HEK293 (cell line): ENCODE measurements around the gene SLC38A6.

Source experiments
- BCL11A ChIP-seq: fragments of 450-650 bp; formaldehyde crosslinking; IDR thresholded peaks from 2 replicates; pipeline ENCODE4 v1.5.1; 2016; ENCODE audit warnings: low read depth, missing biosample characterization, missing genetic modification characterization
- KLF8 ChIP-seq: fragments of 450-650 bp; formaldehyde crosslinking; IDR thresholded peaks from 2 replicates; pipeline ENCODE4 v1.5.1; 2016; ENCODE audit warnings: missing biosample characterization, missing genetic modification characterization
- RBAK ChIP-seq: fragments of 450-650 bp; formaldehyde crosslinking; IDR thresholded peaks from 2 replicates; pipeline ENCODE4 v1.5.1; 2016; ENCODE audit warnings: missing biosample characterization, missing genetic modification characterization
- WT1 ChIP-seq: fragments of 450-650 bp; formaldehyde crosslinking; IDR thresholded peaks from 2 replicates; pipeline ENCODE4 v1.5.1; 2016; ENCODE audit warnings: missing biosample characterization, missing genetic modification characterization
- ZNF184 ChIP-seq: fragments of 450-650 bp; IDR thresholded peaks from 2 replicates; pipeline ENCODE4 v1.5.1; 2018; ENCODE audit warnings: missing biosample characterization, mild to moderate bottlenecking, missing genetic modification characterization
- ZNF19 ChIP-seq: fragments of 450-650 bp; formaldehyde crosslinking; IDR thresholded peaks from 2 replicates; pipeline ENCODE4; 2016; ENCODE audit warnings: missing biosample characterization, missing genetic modification characterization, low read depth
- ZNF223 ChIP-seq: fragments of 450-650 bp; formaldehyde crosslinking; IDR thresholded peaks from 2 replicates; pipeline ENCODE4 v1.5.1; 2016; ENCODE audit warnings: missing biosample characterization, missing genetic modification characterization
- ZNF274 ChIP-seq, 2 experiments: fragments of 200-500 bp in 1 of 2; fragments of 450-650 bp in 1 of 2; sonication (Bioruptor generic) in 1 of 2; formaldehyde crosslinking in 1 of 2; IDR thresholded peaks; 2 replicates each; pipeline versions ENCODE4 v1.5.1 to v1.6.1; 2014 to 2016; ENCODE audit warnings: borderline replicate concordance in 1 of 2, inconsistent platforms in 1 of 2, low read length in 1 of 2, missing biosample characterization in 1 of 2, missing genetic modification characterization in 1 of 2
- ZNF423 ChIP-seq: fragments of 450-650 bp; formaldehyde crosslinking; IDR thresholded peaks from 2 replicates; pipeline ENCODE4 v1.5.1; 2016; ENCODE audit warnings: missing biosample characterization, missing genetic modification characterization
- ZNF747 ChIP-seq: fragments of 450-650 bp; formaldehyde crosslinking; IDR thresholded peaks from 2 replicates; pipeline ENCODE4 v1.5.1; 2016; ENCODE audit warnings: missing biosample characterization, missing genetic modification characterization
- ZSCAN30 ChIP-seq: fragments of 450-650 bp; IDR thresholded peaks from 2 replicates; pipeline ENCODE4 v1.5.1; 2018; ENCODE audit warnings: missing biosample characterization, mild to moderate bottlenecking, missing genetic modification characterization, moderate library complexity
- TF ChIP-seq, protein P1 (sequence below): fragments of 450-650 bp; formaldehyde crosslinking; IDR thresholded peaks from 2 replicates; pipeline ENCODE4 v1.5.1; 2016; ENCODE audit warnings: missing biosample characterization, missing genetic modification characterization
- TF ChIP-seq, protein P2 (sequence below): fragments of 450-650 bp; formaldehyde crosslinking; IDR thresholded peaks from 2 replicates; pipeline ENCODE4 v1.5.1; 2016; ENCODE audit warnings: missing biosample characterization, missing genetic modification characterization

DNA sequence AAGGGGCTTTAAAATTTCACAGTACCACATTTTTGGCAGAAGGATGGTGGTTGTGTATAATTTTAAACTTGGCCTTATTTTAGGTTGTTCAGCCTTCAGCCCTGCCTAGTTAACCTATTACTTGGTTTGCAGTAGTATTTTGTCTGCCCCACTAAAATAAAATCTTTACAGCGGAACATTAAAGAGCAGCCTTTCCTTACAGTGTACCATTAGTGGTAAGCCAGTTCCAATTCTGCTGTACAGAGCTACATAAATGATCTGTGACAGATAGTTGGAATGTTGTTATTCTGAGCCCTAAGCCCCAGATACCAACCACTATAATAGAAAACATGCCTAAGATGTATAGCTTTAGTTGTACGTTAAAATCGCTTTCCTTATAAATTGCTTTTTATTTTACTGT lies 56.2 kb downstream of the SLC38A6 start:
- TF ChIP-seq ZNF19 (tag by site-specific recombination): no peak
- TF ChIP-seq ZNF747 (tag by site-specific recombination): no peak
- TF ChIP-seq ZNF274 (IDR thresholded peaks at IDR 0.05; ENCODE audit: low read length): no peak
- no peak for TF ChIP-seq ZNF274 (tag by site-specific recombination; IDR thresholded peaks at IDR 0.05; ENCODE audit: borderline replicate concordance)
- TF ChIP-seq ZSCAN30 (tag by site-specific recombination): no peak
- TF ChIP-seq, protein P1, sequence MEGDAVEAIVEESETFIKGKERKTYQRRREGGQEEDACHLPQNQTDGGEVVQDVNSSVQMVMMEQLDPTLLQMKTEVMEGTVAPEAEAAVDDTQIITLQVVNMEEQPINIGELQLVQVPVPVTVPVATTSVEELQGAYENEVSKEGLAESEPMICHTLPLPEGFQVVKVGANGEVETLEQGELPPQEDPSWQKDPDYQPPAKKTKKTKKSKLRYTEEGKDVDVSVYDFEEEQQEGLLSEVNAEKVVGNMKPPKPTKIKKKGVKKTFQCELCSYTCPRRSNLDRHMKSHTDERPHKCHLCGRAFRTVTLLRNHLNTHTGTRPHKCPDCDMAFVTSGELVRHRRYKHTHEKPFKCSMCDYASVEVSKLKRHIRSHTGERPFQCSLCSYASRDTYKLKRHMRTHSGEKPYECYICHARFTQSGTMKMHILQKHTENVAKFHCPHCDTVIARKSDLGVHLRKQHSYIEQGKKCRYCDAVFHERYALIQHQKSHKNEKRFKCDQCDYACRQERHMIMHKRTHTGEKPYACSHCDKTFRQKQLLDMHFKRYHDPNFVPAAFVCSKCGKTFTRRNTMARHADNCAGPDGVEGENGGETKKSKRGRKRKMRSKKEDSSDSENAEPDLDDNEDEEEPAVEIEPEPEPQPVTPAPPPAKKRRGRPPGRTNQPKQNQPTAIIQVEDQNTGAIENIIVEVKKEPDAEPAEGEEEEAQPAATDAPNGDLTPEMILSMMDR (tag by site-specific recombination): no peak
- TF ChIP-seq, protein P2, sequence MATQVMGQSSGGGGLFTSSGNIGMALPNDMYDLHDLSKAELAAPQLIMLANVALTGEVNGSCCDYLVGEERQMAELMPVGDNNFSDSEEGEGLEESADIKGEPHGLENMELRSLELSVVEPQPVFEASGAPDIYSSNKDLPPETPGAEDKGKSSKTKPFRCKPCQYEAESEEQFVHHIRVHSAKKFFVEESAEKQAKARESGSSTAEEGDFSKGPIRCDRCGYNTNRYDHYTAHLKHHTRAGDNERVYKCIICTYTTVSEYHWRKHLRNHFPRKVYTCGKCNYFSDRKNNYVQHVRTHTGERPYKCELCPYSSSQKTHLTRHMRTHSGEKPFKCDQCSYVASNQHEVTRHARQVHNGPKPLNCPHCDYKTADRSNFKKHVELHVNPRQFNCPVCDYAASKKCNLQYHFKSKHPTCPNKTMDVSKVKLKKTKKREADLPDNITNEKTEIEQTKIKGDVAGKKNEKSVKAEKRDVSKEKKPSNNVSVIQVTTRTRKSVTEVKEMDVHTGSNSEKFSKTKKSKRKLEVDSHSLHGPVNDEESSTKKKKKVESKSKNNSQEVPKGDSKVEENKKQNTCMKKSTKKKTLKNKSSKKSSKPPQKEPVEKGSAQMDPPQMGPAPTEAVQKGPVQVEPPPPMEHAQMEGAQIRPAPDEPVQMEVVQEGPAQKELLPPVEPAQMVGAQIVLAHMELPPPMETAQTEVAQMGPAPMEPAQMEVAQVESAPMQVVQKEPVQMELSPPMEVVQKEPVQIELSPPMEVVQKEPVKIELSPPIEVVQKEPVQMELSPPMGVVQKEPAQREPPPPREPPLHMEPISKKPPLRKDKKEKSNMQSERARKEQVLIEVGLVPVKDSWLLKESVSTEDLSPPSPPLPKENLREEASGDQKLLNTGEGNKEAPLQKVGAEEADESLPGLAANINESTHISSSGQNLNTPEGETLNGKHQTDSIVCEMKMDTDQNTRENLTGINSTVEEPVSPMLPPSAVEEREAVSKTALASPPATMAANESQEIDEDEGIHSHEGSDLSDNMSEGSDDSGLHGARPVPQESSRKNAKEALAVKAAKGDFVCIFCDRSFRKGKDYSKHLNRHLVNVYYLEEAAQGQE (tag by site-specific recombination): no peak
- no peak for TF ChIP-seq ZNF423 (tag by site-specific recombination)
- no peak for TF ChIP-seq RBAK (tag by site-specific recombination)
- no peak for TF ChIP-seq BCL11A (tag by site-specific recombination)
- no peak for TF ChIP-seq WT1 (tag by site-specific recombination)
- TF ChIP-seq ZNF184: no peak
- no peak for TF ChIP-seq KLF8
- no peak for TF ChIP-seq ZNF223 (tag by site-specific recombination)
